Activated naive CD4-positive, alpha-beta T cell treated with anti-CD3 and anti-CD28 coated beads, Interleukin-2, amount 10 ng/mL, durations not matched to agents 7 days and 5 days (primary cell): ENCODE data around the gene CNN1.
A peak's percentile ranks its signal among the peaks of the same experiment; 100 is the strongest.
"Not testable (repeated sequence)": the region's sequence is repeated elsewhere in the genome, so short reads cannot be mapped to it uniquely, and the experiment has no call there.

ENCODE experiments used
- CTCF ChIA-PET: fragments of 350-600 bp; sonication (Branson Sonifier 250); formaldehyde crosslinking; loops from one replicate; lab custom pipeline; 2021; ENCODE audit warnings: antibody characterized with exemption; lab: Charles Lee
- DNase-seq: peaks from one replicate; pipeline ENCODE4 v3.0.0-alpha.2; 2020
- H3K27ac Mint-ChIP-seq: one replicate; pipeline ENCODE4 v1.8.0; 2021; ENCODE audit warnings: mild to moderate bottlenecking, moderate library complexity, mixed read lengths
- H3K27me3 Mint-ChIP-seq: one replicate; pipeline ENCODE4 v1.8.0; 2021; ENCODE audit warnings: mild to moderate bottlenecking, mixed read lengths
- H3K36me3 Mint-ChIP-seq: one replicate; pipeline ENCODE4 v1.8.0; 2021; ENCODE audit warnings: mixed read lengths
- H3K4me1 Mint-ChIP-seq: one replicate; pipeline ENCODE4 v1.8.0; 2021; ENCODE audit warnings: mixed read lengths
- H3K4me3 Mint-ChIP-seq: one replicate; pipeline ENCODE4 v1.8.0; 2021; ENCODE audit warnings: mild to moderate bottlenecking, moderate library complexity, mixed read lengths
- H3K9me3 Mint-ChIP-seq: one replicate; pipeline ENCODE4 v1.8.0; 2021; ENCODE audit warnings: mixed read lengths

Gene CNN1

DNA sequence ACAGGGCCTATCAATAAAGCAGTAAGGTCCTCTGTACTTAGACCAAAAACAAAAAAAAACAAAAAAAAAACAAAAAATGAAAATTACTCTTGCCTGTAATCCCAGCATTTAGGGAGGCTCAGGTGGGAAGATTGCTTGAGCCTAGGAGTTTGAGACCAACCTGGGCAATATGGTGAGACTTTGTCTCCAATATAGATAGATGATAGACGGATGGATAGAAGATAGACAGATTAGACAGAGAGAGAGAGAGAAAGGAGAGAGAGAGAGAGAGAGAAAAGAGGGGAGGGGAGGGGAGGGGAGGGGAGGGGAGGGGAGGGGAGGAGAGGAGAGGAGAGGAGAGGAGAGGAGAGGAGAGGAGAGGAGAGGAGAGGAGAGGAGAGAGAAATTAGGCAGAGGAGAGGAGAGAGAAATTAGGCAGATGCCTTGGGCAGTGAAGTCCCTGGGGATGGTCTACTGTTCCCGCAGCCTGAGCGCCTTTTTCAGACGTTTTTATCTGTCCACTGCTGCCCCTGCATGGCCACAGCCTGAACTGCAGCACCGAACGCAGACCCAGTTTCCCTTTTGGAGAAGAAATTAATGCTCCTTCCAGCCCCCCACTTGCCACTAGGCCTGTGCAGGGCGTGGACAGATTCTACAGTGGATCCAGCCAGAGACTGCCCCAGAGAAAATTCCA is 48.8 kb downstream of the CNN1 start:
- H3K4me3 Mint-ChIP-seq: no peak overlapping the region
- peak; percentile 85 for DNase-seq
- H3K9me3 Mint-ChIP-seq: no peaks in the 10 kb centered on the region
- peaks cover 21% of the 10 kb centered on the region for H3K27me3 Mint-ChIP-seq
- H3K36me3 Mint-ChIP-seq: no peaks in the 10 kb centered on the region
- H3K4me1 Mint-ChIP-seq: peaks cover 9% of the 10 kb centered on the region
- CTCF ChIA-PET: interaction anchor here (0.6 to 12.7 kb wide), 6 partner anchors 27 to 207 kb away, joined by 3 to 127 read pairs (median 4); partner anchors contain the start of genes ECSIT and ELOF1
- peak overlapping the region; percentile 12 for H3K27ac Mint-ChIP-seq

DNA sequence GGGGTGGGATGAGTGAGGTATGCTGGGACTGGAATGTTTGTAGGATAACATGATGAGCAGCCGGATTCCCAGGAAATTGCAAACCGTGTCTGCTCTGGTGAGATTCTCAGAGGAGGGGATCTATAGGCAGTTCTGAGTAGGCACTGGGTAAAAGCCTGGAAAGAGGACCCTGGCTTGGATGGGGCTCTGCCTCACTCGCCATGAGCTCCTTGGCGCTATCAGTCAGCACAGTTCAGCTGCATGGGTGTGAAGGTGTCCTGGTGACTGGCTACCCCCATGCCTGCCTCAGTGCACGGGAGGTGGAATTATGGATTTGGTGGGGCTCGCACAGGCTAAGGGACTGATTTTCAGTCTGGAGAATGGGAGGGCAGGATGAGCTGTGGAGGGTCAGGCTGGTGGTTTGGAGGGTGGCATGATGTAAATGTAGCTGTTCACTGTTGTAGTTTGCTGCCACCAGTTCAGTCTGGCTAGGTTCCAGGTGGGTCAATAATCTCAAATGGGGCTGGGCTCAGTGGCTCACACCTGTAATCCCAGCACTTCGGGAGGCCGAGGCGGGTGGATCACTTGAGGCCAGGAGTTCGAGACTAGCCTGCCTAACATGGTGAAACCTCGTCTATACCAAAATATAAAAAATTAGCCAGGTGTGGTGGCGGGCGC is 49.5 kb downstream of the CNN1 start:
- peaks cover 9% of the 10 kb centered on the region for H3K4me1 Mint-ChIP-seq
- DNase-seq: no peak
- H3K36me3 Mint-ChIP-seq: no peaks in the 10 kb centered on the region
- CTCF ChIA-PET: interaction anchor here (0.6 to 12.7 kb wide), 6 partner anchors 28 to 207 kb away, joined by 3 to 127 read pairs (median 4); partner anchors contain the start of genes ECSIT and ELOF1
- H3K27me3 Mint-ChIP-seq: peaks cover 21% of the 10 kb centered on the region
- no peaks in the 10 kb centered on the region for H3K9me3 Mint-ChIP-seq
- H3K4me3 Mint-ChIP-seq: no peak overlapping the region
- no peak overlapping the region for H3K27ac Mint-ChIP-seq

DNA sequence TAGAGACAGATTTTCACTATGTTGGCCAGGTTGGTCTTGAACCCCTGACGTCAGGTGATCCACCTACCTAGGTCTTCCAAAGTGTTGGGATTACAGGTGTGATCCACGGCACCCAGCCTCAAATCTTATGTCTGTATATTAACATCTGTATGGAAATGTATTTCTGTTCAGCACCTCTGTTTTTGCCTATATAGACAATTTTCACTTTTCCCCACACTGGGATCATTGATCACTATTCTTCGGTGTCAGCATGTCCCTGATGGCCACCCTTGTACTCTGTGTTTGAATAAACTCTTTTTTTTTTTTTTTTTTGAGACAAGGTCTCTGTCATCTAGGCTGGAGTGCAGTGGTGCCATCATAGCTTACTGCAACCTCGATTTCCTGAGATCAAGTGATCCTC is 55.4 kb downstream of the CNN1 start:
- CTCF ChIA-PET: no interaction called here
- no peak overlapping the region for H3K4me3 Mint-ChIP-seq
- no peaks in the 10 kb centered on the region for H3K9me3 Mint-ChIP-seq
- H3K27me3 Mint-ChIP-seq: peaks cover 5% of the 10 kb centered on the region
- H3K4me1 Mint-ChIP-seq: peaks cover 24% of the 10 kb centered on the region
- H3K36me3 Mint-ChIP-seq: peaks cover 2% of the 10 kb centered on the region
- DNase-seq: no peak
- no peak overlapping the region for H3K27ac Mint-ChIP-seq

DNA sequence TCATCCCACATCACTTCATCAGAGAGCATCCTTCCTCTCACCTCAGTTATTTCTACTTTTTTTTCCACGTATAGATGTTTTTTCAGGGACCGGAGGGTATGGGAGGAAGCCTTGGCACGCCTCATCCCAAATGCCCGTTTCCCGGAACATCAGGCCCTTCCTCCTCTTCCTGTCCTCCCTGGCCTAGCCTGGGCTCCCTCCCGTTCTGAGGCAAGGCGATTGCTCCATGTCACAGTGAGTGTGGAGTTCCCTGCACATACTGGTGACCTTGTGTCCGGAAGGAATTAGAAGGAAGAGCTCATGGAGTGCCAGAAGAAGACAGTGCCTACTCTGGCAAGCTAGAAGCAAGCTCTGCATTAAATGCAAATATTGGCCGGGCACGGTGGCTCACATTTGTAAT is 57.5 kb downstream of the CNN1 start:
- DNase-seq: no peak
- Mint-ChIP-seq H3K27me3 (no peaks in the 10 kb centered on the region), H3K36me3 (peaks cover 7% of the 10 kb centered on the region), H3K4me3 (no peak overlapping the region), H3K27ac (peak overlapping the region; percentile 87), H3K9me3 (no peaks in the 10 kb centered on the region), H3K4me1 (peaks cover 30% of the 10 kb centered on the region)
- CTCF ChIA-PET: interaction anchor here (1.2 kb wide), 1 partner anchor 37 kb away, joined by 3 read pairs; the partner anchor contains the start of gene ELOF1

DNA sequence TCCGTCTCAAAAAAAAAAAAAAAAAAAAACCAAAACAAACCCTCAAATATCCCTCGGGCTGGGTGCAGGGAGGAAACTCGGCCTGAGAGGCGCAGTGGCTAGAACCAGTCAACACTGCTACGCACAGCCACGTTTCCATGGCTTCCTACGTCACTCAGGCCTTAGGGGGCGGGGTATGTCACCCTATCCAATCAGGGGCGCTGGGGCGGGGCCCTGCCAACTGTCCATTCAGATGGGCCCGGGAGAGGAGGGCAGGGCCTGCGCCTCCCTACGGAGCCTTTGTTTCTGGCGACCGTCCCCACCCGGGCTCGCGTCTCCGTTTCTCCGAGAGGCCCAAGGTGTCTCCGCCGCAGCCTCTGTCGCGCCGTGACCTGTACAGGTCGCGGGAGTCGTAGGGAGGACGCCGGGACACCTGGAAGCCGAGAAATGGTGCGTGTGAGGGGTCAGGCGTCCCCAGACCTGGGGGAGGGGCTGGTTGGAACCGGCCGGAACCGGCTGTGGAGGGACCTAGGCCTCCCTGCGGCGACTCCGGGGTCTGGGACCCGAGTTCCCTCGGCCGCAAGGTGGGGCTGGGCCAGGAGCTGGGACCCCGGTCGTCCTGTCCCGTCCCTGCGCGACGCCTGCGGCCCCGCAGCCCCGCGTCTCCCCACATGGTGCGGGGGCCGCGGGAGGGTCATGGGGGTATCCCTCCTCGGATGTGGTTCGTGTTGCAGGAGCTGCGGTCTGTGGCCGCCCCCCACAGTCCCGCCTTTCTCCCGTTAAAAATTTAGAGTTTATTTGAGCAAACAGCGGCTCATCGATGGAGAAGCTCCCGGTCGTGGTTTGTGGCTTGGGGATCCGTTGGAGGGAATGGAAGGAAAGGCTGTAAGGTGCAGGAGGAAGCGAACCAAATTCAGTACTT is 58.8 kb downstream of the CNN1 start, which contains the start of gene ZNF627:
Gene ZNF627 (plus strand): TSS at position 282 of the 901 bp plus-strand sequence. CDS start 145 bp downstream, at position 427.
- H3K4me3 Mint-ChIP-seq: peak within 1 kb of the TSS; percentile 82
- no peaks in the 10 kb centered on the region for H3K27me3 Mint-ChIP-seq
- H3K36me3 Mint-ChIP-seq: peaks cover 9% of the 10 kb centered on the region
- CTCF ChIA-PET: interaction anchor here (1.2 kb wide), 1 partner anchor 39 kb away, joined by 3 read pairs; the partner anchor contains the start of gene ELOF1
- H3K27ac Mint-ChIP-seq: peak within 1 kb of the TSS; percentile 87
- H3K9me3 Mint-ChIP-seq: peaks cover 3% of the 10 kb centered on the region
- peak; percentile 99 for DNase-seq
- H3K4me1 Mint-ChIP-seq: peaks cover 30% of the 10 kb centered on the region

DNA sequence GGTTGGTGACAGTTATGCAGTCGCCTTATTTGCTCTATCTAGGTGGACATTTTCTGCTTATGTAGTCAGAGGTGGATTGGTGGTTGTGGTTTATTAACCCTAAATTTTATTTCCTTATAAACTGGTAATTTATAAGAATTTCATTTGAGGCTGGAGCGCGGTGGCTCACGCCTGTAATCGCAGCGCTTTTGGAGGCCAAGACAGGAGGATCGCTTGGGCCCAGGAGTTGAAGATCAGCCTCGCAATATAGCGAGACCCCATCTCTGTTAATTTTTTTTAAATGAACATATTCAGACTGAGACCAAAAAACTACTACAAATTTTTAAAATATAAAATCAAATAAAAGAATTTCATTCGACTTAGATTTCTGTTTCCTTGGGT is 59.4 kb downstream of the CNN1 start:
- no peak for DNase-seq

DNA sequence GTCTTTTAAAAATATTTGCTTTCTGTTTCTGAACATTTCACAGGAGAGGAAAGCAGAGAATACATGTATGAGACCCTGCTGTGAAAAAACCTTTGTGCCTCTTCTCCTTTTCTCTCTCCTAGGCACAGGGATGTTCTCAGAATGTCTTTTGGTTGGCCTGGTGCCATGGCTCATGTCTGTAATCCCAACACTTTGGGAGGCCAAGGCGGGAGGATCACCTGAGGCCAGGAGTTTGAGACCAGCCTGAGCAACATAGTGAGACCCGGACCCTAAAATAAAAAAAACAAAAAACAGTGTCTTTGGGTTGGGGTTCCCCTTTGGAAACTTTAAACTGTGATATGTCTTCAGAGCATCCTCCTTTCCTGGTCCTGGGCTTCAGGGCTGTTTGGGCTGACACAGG is 60.1 kb downstream of the CNN1 start:
- Mint-ChIP-seq H3K27me3 (no peaks in the 10 kb centered on the region), H3K4me3 (peak overlapping the region; percentile 54), H3K27ac (no peak overlapping the region), H3K36me3 (peaks cover 17% of the 10 kb centered on the region), H3K4me1 (peaks cover 30% of the 10 kb centered on the region), H3K9me3 (peaks cover 5% of the 10 kb centered on the region)
- no peak for DNase-seq
- CTCF ChIA-PET: no interaction called here

More for the DNA sequence above, 59.4 kb downstream of the CNN1 start:
- H3K4me1 Mint-ChIP-seq: peaks cover 30% of the 10 kb centered on the region
- CTCF ChIA-PET: no interaction called here
- H3K4me3 Mint-ChIP-seq: peak overlapping the region; percentile 82
- H3K27me3 Mint-ChIP-seq: no peaks in the 10 kb centered on the region
- H3K9me3 Mint-ChIP-seq: peaks cover 5% of the 10 kb centered on the region
- H3K36me3 Mint-ChIP-seq: peaks cover 15% of the 10 kb centered on the region
- H3K27ac Mint-ChIP-seq: peak overlapping the region; percentile 81

DNA sequence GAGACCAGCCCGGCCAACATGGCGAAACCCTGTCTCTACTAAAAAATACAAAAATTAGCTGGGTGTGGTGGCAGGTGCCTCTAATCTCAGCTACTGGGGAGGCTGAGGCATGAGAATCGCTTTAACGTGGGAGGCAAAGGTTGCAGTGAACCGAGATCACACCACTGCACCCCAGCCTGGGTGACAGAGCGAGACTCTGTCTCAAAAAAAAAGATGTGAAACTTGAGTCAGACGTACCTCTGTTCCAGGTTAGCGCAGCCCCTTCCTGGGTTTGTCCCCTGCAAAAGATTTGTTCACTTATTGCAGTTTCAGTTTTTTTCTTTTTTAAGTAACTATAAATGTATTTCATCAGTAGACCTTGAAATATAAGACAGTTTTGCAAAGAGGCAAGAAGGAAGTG is 61.1 kb downstream of the CNN1 start:
- Mint-ChIP-seq H3K4me1 (peaks cover 30% of the 10 kb centered on the region), H3K36me3 (peaks cover 24% of the 10 kb centered on the region)
- DNase-seq, H3K4me3 Mint-ChIP-seq, CTCF ChIA-PET, H3K9me3 Mint-ChIP-seq, H3K27me3 Mint-ChIP-seq, H3K27ac Mint-ChIP-seq: not testable (repeated sequence)
